HEK293T (cell line): Measurements from ENCODE around the gene OMG.
"Not testable (repeated sequence)": the region's sequence is repeated elsewhere in the genome, so short reads cannot be mapped to it uniquely, and the experiment has no call there.

Experiments
- CTCF ChIA-PET: fragments of 350-600 bp; formaldehyde crosslinking; extraction: SDS; loops from one replicate; lab custom pipeline; 2021; ENCODE audit warnings: antibody characterized with exemption, inconsistent platforms; lab: Yijun Ruan, JAX
- POLR2A ChIA-PET: fragments of 350-600 bp; formaldehyde crosslinking; extraction: SDS; loops from one replicate; lab custom pipeline; 2020; ENCODE audit warnings: antibody characterized with exemption, inconsistent platforms; lab: Yijun Ruan, JAX
- DNase-seq: peaks from one replicate; pipeline ENCODE4 v3.0.0; 2012; ENCODE audit warnings: mixed read lengths; ENCODE audit errors: extremely low spot score
- ARNT ChIP-seq: fragments of 450-650 bp; IDR thresholded peaks from 2 replicates; pipeline ENCODE4 v1.6.1; 2017; ENCODE audit warnings: mild to moderate bottlenecking
- BHLHE40 ChIP-seq: fragments of 450-650 bp; IDR thresholded peaks from 2 replicates; pipeline ENCODE4 v1.6.1; 2016; ENCODE audit warnings: mild to moderate bottlenecking, moderate library complexity, borderline replicate concordance
- CTBP1 ChIP-seq: fragments of 450-650 bp; IDR thresholded peaks from 2 replicates; pipeline ENCODE4 v1.6.1; 2016; ENCODE audit warnings: borderline replicate concordance
- ELF4 ChIP-seq: fragments of 450-650 bp; IDR thresholded peaks from 2 replicates; pipeline ENCODE4 v1.6.1; 2017; ENCODE audit warnings: antibody characterized with exemption
- FOXA1 ChIP-seq: fragments of 450-650 bp; IDR thresholded peaks from 2 replicates; pipeline ENCODE4 v1.6.1; 2016; ENCODE audit warnings: mild to moderate bottlenecking
- FOXK2 ChIP-seq: fragments of 450-650 bp; IDR thresholded peaks from 2 replicates; pipeline ENCODE4 v1.6.1; 2016; ENCODE audit warnings: mild to moderate bottlenecking
- FOXM1 ChIP-seq: fragments of 450-650 bp; IDR thresholded peaks from 2 replicates; pipeline ENCODE4 v1.6.1; 2017; ENCODE audit warnings: mild to moderate bottlenecking, borderline replicate concordance
- HDGF ChIP-seq: fragments of 450-650 bp; IDR thresholded peaks from 2 replicates; pipeline ENCODE4 v1.6.1; 2017; ENCODE audit warnings: antibody characterized with exemption, borderline replicate concordance
- L3MBTL2 ChIP-seq: fragments of 450-650 bp; conservative IDR thresholded peaks from 2 replicates; pipeline ENCODE4 v1.6.1; 2016; ENCODE audit warnings: mild to moderate bottlenecking
- LEF1 ChIP-seq: fragments of 450-650 bp; IDR thresholded peaks from 2 replicates; pipeline ENCODE4 v1.6.1; 2017; ENCODE audit warnings: mild to moderate bottlenecking, borderline replicate concordance
- NFRKB ChIP-seq: fragments of 450-650 bp; IDR thresholded peaks from 2 replicates; pipeline ENCODE4 v1.6.1; 2016; ENCODE audit warnings: mild to moderate bottlenecking, moderate library complexity
- PKNOX1 ChIP-seq: fragments of 450-650 bp; IDR thresholded peaks from 2 replicates; pipeline ENCODE4 v1.6.1; 2016
- SP1 ChIP-seq: fragments of 450-650 bp; IDR thresholded peaks from 2 replicates; pipeline ENCODE4 v1.6.1; 2017
- SUZ12 ChIP-seq: fragments of 450-650 bp; IDR thresholded peaks from 2 replicates; pipeline ENCODE4 v1.6.1; 2016; ENCODE audit warnings: mild to moderate bottlenecking
- TARDBP ChIP-seq: fragments of 450-650 bp; IDR thresholded peaks from 2 replicates; pipeline ENCODE4 v1.6.1; 2016
- ZNF384 ChIP-seq: fragments of 450-650 bp; IDR thresholded peaks from 2 replicates; pipeline ENCODE4 v1.6.1; 2016

OMG gene

DNA sequence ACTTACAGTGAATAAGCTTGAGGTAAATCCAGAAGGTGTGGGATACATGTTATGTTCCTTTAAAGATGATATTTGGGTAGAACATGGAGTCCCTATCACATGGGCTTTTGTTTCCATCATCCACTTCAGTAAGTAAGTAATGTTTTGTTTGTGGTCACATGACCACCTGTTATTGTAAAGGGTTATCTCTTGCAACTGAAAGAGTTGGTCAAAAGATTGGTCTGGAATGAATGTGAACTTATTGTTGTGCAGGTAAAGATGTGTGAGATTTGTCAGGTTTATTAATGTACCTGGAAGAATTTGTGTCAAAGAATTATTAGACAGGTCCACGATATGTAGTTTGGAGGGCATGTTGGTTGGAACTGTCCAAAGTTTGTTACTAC is 1.6 kb downstream of the OMG start:
- ChIA-PET POLR2A (no interaction called here), CTCF (no interaction called here)
- DNase-seq: no peak
- TF ChIP-seq FOXM1: no peak
- no peak for TF ChIP-seq PKNOX1

DNA sequence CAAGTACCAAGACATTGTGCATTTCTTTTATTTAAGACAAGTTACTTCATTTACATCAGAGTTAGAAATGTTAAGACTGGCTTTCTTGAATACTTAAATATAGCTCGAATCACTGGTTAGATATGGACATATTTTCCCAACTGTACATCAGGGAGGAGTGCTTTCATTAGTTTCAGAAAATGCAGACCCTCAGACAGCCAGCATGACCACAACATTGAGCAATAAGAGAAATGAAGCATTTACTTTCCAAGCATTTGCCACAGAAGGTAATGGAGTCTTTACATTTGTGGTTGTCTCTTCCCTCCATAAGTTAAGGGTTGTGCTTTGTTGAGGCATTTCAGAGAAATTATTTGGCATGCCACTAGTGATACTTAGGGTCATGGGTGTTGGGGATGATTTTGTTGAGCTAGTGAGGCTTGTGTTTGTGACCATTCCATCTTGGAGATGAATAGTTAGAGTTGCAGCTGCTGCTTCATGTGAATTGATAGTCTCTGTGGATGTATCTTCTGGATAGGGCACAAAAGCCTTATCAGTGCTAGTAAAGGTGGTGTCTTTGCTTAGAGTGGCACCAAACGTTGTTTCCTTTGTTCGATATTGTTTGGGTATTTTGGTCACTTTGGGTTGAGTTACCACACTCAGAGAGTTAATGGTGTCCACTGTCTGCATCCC is 2.1 kb downstream of the OMG start:
- DNase-seq: no peak
- POLR2A ChIA-PET: no interaction called here
- TF ChIP-seq NFRKB (no peak), LEF1 (no peak), BHLHE40 (no peak), HDGF (no peak), SP1 (no peak), L3MBTL2 (no peak), FOXA1 (no peak), ARNT (no peak)
- CTCF ChIA-PET: no interaction called here

DNA sequence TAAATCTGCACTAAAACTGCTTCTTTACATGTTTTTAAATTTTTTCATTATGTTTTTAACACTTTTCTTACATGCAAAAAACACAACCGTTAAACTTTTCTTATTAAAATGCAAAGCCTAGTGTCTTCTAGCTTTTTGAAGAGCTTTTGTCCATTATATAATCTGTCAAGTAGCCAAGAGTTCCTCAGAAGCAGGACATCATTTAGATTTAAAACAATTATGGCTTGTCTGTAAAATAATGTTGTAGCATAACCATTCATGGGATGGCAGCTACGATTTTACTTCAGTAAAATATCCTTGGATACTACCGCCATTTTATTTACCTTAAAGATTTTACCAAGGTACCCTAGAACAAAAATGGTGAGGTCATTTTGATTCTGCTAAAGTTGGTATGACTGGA is 2.8 kb downstream of the OMG start:
- POLR2A ChIA-PET: interaction anchor here (0.8 kb wide), 1 partner anchor 200 kb away, joined by 3 read pairs; no protein-coding TSS in a partner anchor
- CTCF ChIA-PET: no interaction called here
- DNase-seq: no peak
- TF ChIP-seq ELF4 (no peak), HDGF (no peak), TARDBP (no peak), PKNOX1 (no peak), BHLHE40 (no peak), L3MBTL2 (no peak), FOXM1 (no peak)

GRCh38 chr17:31293581-31293980 is 3.5 kb downstream of the OMG start:
- CTCF ChIA-PET: no interaction called here

GRCh38 chr17:31291820-31292219 is 5.2 kb downstream of the OMG start:
- TF ChIP-seq TARDBP: no peak
- no peak for TF ChIP-seq FOXK2
- no peak for DNase-seq
- CTCF ChIA-PET: no interaction called here
- POLR2A ChIA-PET: no interaction called here

More at GRCh38 chr17:31293581-31293980, 3.5 kb downstream of the OMG start:
- POLR2A ChIA-PET: interaction anchor here (0.8 kb wide), 1 partner anchor 199 kb away, joined by 3 read pairs; no protein-coding TSS in a partner anchor
- DNase-seq: no peak
- no peak for TF ChIP-seq ELF4
- TF ChIP-seq BHLHE40: no peak
- no peak for TF ChIP-seq LEF1
- TF ChIP-seq SUZ12: no peak
- no peak for TF ChIP-seq ARNT

GRCh38 chr17:31289790-31290189 is 7.2 kb downstream of the OMG start:
- DNase-seq: no peak
- POLR2A ChIA-PET: no interaction called here
- no peak for TF ChIP-seq SUZ12
- no peak for TF ChIP-seq HDGF
- TF ChIP-seq NFRKB: no peak
- TF ChIP-seq FOXA1: no peak
- TF ChIP-seq BHLHE40: no peak
- no peak for TF ChIP-seq SP1
- TF ChIP-seq CTBP1: no peak
- no peak for TF ChIP-seq ELF4
- no peak for TF ChIP-seq LEF1
- TF ChIP-seq FOXM1: no peak
- no peak for TF ChIP-seq TARDBP
- no peak for TF ChIP-seq PKNOX1
- no peak for TF ChIP-seq ARNT
- no peak for TF ChIP-seq L3MBTL2
- no peak for TF ChIP-seq ZNF384
- no peak for TF ChIP-seq FOXK2
- CTCF ChIA-PET: no interaction called here

- CTCF ChIA-PET, DNase-seq, POLR2A ChIA-PET: not testable (repeated sequence)
Measured at GRCh38 chr17:31287932-31288331, 9.1 kb downstream of the OMG start.

- DNase-seq: no peak
- CTCF ChIA-PET: interaction anchor here (0.7 kb wide), 1 partner anchor 30 kb away, joined by 3 read pairs; no protein-coding TSS in a partner anchor
- TF ChIP-seq FOXA1 (no peak), L3MBTL2 (no peak), FOXK2 (no peak), SP1 (no peak), ELF4 (no peak), CTBP1 (no peak), TARDBP (no peak), FOXM1 (no peak), LEF1 (no peak), HDGF (no peak), NFRKB (no peak), PKNOX1 (no peak), ZNF384 (no peak), ARNT (no peak)
- POLR2A ChIA-PET: no interaction called here
Measured at GRCh38 chr17:31286587-31286986, 10.5 kb downstream of the OMG start.
